ENCODE results near the gene ZFP57.

The ZFP57 gene

DNA sequence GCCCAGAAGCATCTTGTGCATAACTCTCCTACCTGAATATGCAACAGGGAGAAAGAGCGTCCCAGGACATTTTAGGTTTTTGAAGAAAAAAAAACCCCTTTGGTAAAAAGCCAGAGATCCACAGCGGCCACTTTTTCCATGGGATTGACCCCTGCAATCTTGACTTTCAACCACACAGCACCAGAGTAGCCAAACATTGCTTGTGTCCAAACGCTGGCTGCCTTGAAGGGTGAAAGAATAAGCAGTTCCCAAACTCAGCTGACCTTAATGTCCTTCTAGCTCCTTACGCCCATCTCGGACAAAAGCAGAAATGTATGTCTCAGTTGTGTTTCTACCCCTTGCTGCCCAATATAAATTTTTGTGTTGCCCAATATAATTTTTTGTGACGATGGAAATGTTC is 25.3 kb downstream of the ZFP57 start:
- no peak for DNase-seq (ENCODE audit: low spot score)

DNA sequence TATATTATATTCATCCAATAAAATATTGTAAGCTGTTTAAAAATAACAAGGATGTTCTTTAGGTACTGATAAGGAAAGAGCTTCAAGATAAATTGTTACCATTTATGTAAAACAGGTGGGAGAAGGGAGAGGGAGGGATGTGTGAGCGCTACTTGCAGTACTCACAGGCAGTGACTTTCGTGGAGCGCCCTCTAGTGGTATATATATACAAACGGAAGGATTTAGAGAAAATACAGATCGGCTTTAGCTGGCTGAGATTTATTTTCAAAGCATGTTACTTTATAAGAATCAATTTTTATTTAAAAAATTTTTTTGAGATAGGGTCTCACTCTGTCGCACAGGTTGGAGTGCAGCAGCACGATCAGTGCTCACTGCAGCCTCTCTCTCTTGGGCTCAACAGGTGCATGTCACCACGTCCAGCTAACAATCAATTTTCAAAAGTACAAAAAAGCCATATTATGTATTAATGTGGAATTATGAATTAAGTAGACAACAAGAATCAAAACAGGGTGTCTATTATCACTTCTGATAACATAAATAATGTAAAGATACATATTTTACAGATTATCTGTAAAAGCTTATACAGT is 27.4 kb downstream of the ZFP57 start:
- peak; percentile 47 for DNase-seq (ENCODE audit: low spot score)

GRCh38 chr6:29652198-29652584 is 28.8 kb downstream of the ZFP57 start:
- no peak for DNase-seq (ENCODE audit: low spot score)

DNA sequence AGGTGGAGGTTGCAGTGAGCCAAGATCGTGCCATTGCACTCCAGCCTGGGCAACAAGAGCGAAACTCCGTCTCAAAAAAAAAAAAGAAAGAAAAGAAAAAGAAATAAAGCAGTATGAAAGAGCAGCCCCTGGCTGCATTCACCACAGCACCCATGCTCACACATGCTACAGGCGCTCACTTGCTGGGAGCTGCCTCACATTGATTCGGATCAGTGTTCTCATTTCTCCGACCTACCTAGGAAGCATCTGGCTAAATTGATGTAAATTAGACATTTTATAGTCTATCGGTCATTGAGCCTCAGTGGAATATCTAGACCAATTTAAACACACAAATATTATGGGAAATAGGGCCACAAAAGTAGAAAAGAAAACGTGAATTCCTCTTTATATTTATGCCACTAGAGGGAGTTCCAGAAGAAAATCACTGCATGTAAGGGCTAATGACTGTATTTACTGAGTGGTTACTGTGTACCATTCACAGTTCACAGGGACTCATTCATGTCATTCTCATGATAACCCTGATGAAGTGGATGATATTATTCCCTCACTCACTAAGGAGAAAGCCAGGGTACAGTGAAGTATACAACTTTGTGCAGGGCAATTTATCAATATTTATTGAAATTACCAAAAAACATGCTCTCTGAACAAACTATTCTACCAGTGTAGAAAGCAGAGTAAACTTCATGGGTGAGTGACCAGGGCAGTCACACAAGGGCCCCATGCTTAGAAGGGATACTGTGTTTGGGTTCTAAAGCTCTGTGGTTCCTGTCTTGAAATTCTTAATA is 29.3 kb downstream of the ZFP57 start:
- no peak for DNase-seq (ENCODE audit: low spot score)

DNA sequence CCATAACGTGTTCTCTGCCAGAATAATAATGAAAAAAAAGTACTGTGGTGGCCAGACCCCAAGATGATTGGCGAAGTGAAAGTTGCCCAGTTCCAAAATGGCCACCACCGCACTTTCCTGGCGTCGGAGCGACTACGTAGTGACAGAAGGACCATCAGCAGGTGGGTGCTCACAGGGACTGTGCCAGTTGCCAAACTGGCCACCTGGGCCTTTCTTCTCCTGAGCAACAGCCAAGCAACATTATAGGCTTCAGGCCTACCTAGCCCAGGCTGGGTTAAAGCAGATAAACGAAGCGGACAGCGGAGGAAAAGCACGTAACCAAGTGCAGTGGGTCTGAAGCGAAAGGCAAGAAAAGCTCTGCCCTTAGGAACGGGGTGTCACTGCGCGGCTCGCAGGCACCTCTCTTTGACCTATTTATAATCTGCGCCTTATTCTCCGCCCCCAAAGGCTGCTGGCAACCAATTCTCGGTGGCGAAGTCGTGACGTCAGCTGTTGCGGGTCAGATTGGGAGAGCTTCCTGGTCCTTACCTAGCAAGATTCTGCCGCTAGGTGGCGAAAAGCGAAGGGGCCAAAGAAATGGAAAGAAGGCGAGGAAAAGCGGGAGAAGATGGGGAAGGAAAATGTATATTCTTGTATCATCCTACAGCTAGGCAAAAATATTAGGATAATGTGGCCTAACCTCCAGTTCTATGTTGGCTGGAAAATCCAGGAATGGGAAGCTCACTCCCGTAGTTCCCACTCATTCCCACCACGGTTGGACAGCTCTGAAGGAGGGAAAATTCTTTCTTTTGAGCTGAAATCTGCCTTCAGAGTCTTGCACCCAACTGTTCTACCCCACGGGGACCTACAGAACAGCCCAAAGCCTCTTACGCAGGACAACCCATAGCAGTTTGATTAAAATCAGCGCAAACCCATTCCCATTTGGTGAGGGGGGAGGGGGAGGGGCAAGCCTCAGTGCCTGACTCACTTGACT is 31.0 kb downstream of the ZFP57 start:
- peak; percentile 67 for DNase-seq (ENCODE audit: low spot score)

DNA sequence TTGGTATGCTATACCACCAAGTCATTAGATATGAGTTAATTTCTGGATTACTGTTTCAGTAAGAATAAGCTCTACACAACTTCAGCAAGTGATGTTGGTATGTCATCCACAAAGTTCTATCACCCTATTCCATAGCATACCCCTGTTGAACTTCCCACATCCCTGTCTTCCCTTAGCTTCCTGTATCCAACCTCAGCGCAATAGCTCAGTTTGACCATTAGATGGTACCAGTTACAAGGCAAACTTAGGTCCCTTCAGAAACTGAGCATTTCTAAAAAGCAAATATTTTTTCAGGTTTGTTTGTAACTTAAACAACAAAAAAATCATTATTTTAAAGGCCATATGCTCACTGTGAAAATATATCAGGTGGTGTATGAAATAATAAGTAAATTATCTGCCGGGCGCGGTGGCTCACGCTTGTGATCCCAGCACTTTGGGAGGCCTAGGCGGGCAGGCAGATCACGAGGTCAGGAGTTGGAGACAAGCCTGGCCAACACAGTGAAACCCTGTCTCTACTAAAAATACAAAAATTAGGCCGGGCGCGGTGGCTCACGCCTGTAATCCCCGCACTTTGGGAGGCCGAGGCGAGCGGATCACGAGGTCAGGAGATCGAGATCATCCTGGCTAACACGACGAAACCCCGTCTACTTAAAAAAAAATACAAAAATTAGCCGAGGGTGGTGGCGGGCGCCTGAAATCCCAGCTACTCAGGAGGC is 32.9 kb downstream of the ZFP57 start:
- no peak for DNase-seq (ENCODE audit: low spot score)

DNA sequence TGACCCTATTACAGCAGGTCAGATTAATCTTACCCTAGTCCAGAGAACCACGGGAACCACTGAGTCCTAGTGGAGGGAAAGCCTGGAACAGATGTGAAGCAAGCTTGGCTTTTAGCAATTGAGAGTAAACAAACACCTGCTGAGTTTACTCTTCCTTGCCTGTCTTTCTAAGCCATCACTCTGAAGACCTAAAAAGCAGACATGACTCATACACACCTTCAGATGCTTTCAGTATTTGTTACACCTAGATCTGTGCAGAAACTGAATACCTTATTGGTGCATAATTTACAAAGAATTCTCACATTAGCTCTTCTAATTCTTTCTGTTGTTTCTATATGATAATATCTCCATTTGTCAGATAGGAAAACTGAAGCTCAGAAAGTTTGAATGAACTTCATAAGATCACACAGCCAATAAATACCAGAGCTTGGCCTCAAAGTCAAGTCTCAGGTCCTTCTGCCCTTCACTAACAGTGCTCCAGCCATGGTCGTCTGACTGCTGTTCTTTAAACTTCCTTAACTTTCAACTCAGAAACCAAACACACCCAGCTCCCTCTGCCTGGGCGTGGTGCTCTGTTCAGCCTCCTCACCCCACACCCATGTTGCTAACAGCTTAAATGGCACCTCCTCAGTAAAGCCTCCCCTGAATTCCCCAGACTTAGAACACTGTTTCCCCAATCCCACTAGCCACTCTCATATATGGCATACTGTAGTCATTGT is 39.4 kb downstream of the ZFP57 start:
- DNase-seq (ENCODE audit: low spot score), result no peak

DNA sequence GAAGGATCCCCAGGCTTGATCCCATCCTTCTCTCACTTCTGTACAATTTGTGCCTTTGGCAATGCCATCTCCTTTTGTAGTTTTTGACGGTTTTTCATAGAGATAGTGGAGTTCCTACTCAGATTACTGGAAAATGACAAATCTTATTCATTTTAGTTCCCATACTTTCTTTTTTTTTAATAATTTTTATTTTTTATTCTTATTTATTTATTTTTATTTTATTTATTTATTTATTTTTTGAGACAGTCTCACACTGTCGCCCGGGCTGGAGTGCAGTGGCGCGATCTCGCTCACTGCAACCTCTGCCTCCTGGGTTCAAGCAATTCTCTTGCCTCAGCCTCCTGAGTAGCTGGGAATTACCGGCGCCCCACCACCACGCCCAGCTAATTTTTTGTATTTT is 43.7 kb downstream of the ZFP57 start:
- DNase-seq (ENCODE audit: low spot score), result no peak

GRCh38 chr6:29633534-29633905 is 47.4 kb downstream of the ZFP57 start:
- DNase-seq (ENCODE audit: low spot score), result no peak

DNA sequence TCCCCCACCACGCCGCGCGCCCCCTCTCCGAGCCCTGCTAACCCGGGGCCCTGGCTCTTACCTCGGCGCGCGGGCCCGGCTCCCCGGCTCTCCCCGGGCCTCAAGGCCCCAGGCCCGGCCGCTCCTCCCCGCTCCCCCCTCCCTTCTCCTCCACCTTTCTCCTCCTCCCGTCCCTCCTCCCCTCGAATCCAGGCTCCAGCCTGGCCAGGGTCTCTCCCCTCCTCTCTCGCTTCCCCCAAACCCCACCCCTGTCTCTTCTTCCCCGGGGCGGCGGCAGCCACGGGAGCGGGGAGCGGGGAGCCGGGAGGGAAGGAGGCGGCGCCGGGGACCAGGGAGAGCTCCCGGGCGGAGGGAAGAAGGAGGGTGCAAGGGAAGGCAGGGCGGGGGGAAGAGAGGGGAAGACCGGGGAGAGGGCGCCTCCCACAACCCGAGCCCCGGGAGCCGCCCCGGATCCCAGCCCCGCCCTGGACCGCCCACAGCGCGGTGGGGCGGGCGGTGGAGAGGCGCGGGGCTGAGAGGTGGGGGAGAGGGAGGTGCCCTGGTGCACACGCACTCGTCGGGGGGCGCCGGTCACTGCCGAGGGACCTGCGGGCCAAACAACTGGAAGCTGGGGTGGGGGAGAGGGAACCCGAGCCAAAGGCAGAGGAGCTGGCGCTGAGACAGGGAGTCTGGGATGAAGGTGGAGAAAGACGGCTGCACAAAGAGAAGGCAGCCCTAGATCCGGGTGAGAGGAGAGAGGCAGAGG is 48.0 kb downstream of the ZFP57 start, which contains the start of gene GABBR1:
TSS of gene GABBR1 (minus strand) at position 395 of the 745 bp plus-strand sequence. CDS start 798 bp downstream, outside the sequence.
- DNase-seq (ENCODE audit: low spot score), result peak; percentile 82

DNA sequence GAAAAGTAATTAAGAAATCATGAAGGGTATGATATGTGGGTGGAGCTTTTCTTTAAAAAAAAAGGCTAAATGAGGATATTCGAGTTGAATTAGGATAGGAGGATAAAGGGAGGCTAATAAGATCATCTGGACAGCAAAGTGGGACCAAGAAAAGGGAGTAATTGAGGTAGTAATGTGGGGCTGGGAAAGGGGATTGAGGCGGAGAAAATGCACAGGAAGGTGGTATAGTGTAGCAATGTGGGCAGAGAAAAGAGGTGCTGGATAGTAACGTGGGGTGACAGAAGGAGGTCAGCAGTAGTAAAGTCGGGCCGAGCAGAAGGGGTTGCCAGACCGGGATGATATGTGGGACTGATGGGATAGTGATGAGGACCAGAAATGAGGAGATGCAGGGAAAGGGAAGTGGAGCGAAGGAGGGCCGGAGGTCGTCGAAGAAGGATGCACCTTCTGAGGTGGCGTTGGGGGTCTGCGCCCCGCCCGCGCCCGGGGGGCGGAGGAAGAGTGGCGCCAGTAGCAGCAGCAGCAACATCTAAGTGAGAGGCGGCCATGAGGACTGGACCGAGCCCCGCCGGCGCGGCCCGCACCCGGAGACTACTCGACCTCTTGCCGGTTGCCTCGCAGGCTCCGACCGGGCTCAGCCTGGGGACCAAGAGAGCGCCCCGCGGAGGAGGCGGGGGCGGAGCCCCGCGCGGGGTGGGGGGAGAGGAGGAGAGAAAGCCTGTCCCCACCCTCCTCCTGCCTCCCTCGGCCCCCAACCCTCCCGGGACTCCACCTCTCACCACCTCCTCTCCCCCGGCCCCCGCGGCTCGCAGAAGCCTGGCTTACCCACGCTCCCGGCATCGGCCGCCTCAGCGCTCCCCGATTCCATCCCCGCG is 48.9 kb downstream of the ZFP57 start:
- no peak for DNase-seq (ENCODE audit: low spot score)

- DNase-seq (ENCODE audit: low spot score), result no peak
Observed at GRCh38 chr6:29631209-29631810, 49.6 kb downstream of the ZFP57 start.

GRCh38 chr6:29630315-29630714 is 50.6 kb downstream of the ZFP57 start:
- no peak for DNase-seq (ENCODE audit: low spot score)

GRCh38 chr6:29629571-29629970 is 51.4 kb downstream of the ZFP57 start:
- no peak for DNase-seq (ENCODE audit: low spot score)

DNA sequence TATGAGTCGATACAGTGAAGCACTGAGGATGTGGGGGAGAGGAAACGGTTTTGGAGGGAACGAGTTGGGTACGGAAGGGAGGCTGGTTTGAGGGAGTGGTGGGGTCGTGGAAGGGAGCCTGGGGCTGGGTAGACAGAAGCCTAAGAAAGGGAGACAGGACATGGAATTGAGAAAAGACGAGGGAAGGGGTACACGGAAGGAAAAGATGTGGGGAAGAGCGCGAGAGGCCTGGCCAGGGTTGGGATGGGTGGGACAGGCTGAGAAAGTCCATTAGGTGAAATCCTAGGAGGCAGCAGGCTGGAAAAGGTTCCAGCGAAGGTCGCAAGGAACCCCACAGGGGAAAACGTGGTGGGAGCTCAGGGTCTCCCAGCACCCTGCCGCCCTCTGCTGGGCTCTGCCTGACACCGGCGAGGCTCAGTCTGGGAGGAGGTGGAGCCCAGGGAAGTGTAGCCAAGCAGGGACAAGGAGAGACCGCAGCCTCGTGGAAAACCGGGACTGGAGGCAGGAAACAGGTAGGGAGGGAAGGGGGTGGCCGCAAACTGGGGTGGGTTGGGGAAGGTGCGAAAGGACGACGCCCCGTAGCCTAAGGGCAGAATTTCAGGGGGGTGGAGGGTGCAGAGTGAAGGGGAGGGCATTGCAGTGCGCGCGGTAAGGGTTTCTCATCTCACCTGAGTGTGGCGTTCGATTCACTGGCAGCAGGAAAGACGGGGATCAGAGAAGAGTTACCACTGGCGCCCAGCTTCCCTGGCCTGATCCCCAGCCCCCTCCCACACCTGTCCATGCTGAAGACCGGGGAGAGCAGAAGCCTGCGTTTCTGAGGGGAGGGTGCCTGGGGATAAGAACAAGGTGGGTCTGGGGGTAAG is 52.3 kb downstream of the ZFP57 start:
- DNase-seq (ENCODE audit: low spot score), result peak; percentile 91

DNA sequence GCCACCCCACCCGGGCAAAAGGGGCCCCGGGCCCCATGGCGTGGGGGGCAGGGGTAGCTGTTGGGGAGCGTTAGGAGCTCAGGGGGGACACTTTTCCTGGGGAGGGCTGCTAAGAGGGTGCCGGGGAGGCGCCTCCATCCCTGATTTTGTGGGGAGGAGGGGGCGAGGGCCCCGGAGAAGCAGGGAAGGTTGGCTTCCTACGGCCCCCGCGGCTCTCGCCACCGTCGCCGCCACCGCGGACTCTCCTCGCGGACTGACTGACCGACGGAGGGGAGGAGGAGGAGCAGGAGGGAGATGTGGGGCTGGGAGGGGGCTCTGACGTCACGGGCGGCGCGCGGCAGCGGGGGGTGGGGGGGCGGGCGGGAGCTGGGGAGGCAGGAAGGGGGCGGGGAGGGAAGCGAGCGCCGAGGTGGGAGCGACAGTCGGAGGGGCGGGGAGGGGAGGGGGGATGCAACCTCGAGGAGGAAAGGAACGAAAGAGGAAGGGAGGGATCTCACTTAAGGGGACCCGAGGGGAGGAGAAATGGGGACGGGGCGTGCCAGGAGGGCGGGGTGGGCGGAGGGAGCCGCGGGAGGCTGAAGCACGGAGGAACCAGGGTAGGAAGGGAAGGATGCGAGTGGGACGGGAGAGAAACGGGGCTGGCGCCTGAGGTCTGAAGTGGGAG is 53.1 kb downstream of the ZFP57 start:
- DNase-seq (ENCODE audit: low spot score), result peak; percentile 40

GRCh38 chr6:29626948-29627754 is 53.8 kb downstream of the ZFP57 start:
- DNase-seq (ENCODE audit: low spot score), result no peak
